ENCODE data around the gene STX16.

Gene STX16

DNA sequence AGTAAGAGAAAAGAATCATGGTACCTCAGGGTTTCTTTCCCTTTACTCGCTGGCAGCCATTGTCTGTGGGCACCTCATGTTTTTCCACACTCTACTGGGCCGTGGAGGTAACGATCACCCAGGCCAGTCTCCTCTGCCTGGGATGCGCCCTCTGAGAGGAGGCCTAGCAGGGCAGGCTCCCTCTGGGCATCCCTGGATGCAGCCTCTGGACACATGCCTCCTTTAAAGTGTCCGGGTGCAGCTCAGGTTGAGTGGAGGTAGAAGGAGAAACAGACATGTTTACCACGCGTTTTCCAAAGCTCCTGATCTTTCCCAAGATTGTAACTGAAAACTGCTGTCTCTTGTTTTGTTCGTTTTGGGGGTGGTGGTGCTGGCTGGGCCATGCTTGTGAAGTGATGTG lies 27.7 kb downstream of the STX16 start:
- DNase-seq = no peak

DNA sequence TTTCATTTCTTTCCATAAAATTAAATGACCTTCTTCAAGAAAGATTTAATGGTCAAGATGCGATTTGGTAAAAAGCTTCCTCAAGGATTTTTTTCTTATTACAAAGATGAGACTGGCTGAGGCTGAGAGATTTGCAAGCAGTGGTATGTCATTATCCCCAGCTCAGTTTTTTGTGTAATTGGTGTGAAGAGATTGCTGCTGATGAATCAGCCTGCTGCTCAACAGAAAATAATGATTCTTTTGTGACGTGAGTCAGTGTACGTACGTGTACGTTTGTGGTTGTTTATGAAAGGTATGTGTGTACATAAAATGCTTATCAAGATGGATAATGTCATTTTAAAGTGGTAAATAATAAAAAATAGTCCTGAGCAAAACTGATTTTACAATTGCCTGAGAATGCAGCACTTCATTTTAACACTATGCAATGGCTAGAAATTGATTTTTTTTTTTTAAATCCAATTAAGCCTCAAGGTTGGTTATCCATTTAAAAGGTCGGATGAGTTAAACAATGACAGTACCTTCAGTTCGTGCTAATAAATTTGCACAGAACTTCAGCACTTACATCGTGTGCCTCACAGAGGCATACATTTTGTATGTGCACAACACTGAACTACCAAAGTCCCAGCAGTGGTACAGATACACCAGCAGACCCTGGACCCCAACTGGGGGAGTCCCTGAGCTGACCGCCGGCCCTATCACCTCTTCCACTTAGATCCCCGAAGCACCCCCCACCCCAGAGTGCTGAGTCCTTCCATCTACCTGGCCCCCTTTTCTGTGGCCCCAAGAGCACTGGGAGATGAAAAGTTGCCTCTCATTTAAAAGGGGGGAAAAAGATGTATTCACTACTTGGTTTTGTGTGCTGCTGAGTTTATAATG lies 31.8 kb downstream of the STX16 start:
- no peak for DNase-seq

DNA sequence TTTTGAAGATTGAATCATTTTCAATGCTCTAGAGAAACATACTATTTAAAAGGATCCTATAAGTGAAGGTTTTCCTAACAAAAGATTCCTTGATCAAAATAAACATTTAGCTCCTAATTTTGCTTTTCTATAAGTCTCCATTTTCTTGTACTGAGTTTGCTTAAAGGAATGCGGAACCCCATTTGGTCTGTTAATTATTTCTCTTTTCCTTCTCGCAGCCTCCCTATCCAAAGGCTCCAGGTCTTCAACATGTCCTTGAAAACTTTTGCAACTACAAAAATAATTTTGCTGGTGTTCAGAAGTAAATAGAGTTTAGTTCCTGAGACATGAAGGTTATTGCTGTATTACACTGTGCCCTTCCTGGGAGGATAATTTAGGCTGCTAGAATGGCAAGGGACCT lies 33.2 kb downstream of the STX16 start:
- no peak for DNase-seq

DNA sequence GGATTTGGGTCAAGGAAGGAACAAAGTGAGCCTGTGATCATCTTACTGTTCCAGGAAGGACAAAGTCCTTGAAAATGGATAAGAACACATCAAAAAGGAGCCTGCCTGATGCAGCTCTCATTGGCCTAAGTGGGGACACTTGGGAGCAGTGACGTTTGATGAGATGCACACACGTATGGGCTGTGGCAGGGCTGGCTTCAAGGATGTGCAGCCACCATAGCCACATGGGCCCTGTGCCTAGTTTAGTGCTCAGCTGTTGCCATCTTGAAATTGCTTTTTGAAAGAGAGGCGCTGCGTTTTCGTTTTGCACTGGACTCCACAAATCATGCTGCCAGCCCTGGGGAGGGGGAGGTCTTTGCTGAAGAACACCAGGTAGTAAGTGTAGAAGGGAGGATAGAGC lies 34.9 kb downstream of the STX16 start:
- DNase-seq = no peak

DNA sequence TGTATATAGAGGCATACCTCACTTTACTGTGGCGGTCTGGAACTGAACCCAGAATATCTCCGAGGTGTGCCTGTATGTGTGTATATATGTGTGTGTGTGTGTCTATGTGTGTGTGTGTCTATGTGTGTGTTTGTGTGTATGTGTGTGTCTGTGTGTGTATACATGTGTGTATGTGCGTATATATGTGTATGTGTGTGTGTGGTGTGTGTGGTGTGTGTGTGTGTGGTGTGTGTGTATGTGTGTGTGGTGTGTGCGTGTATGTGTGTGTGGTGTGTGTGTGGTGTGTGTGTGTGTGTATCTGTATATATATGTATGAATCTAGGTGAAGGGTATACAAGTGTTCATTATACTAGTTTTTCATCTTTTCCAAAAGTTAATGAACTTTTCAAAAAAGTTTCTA lies 37.3 kb downstream of the STX16 start:
- no peak for DNase-seq

DNA sequence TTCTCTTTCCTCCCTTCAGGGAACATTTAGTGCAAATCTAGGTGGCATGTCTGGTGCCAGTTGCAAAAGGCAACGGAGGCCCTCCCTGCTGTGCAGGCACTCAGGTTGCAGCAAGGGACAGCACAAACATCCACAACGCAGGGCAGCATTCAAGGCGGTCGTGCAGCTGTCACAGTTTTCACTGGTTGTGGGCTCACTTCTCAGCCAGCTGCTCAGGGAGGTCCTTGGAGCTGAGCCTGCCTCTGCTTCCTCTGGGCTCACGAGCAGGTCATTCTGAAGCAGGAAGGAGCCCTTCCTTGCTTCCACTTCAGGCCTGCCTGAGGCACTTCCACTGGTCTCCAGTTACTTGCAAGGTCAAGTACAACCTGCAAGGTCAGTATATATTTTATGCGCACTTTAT lies 37.8 kb downstream of the STX16 start:
- DNase-seq = no peak

DNA sequence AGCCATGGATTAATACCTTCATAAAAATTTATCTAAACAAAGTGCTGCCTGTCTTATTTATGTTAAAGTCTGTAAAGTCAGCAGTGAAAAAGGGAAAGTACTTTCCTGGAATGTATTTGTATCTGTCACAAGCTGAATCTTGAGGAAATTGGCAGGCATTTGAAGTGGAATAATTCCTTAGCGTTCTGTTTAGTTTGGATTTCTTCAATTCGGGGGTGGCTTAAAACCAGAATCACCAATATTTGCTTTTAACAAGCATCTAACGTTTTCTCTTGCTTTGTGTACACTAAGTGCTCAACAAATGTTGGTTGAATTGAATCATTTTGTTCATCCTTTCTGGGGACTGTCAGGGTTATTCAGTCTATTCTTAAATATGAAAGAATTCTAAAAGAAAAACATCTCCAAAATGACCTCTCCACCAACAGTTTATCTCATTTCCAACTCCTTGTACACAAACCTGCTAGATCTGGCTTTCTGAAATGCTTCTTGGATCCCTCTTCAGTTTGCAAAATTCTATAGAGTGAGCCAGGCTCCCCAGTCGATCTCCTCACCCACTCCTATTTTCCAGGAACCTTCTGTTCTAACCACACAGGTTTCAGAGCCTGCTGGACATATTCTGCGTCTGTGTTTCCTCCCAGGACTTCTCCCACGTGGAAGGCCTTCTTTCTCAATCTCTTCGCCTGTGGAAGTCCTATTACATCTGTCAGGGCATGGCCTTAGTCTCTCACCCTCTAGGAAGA lies 39.5 kb downstream of the STX16 start:
- DNase-seq = no peak

DNA sequence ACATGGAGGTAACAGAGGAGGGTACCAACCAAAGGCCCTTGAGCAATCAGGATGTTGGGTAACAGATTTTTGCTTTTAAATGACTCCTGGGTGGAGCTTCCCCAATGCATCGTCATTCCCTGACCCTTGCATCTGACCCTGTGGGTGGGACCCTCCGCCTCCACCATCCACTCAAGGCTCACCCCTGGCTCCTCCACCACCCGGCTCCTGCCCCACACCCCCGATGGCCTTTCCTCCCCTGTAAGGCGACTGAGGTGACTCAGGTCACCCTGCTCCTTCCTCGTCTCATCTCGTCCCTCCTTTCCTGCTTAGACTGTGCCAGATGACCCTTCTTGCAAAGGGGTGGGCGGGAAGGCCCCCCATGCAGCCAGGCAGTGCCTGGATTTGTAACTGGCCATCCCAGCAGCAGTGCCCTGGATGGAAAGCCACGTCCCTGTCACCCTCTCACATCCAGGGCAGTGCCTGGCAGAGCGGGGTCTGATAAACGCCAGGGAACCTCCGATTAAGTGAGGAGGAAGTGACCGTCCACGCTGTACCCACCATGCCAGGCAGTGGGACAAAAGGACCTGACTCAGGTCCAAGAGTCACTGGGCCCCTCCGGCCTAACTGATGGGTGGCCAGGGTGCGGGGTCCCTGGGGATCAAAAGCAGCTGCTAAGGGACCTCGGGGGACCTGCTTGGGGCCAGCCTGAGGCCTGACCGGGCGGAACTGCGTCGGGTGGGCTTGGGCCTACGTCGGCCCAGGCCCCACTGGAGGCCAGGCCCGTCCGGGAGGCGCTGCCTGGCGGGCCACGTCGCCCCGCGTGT lies 40.9 kb downstream of the STX16 start:
- DNase-seq = no peak

DNA sequence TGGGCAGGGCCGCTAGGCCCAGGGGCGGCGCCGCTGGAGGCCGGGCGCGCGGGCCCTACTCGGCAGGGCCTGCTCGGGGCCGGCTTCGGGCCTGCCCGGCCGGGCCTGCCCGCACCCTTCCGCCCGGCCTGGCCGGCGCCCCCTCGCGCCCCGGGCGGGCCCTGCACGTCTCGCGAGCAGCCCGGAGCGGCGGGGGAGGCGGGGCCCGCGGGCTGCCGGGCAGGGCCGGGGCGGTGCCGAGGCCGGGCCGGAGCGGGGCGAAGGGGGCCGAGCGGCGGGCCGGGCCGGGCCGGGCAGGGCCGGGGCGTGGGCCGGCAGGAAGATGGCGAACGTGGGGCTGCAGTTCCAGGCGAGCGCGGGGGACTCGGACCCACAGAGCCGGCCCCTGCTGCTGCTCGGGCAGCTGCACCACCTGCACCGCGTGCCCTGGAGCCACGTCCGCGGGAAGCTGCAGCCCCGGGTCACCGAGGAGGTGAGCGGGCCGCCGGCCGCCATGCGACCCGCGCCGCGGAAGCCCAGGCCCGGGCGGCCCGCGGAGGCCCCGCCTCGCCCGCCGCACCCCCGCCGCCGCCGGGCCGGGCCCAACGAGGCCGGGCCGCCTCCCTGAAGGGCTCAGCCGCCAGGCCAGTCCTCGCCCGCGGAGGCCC lies 41.6 kb downstream of the STX16 start, which contains the start of gene NPEPL1:
Gene NPEPL1, plus strand, starts transcription at position 222 of the 647 bp plus-strand sequence. Its CDS starts 101 bp downstream, at position 323.
- DNase-seq = peak; percentile 71

DNA sequence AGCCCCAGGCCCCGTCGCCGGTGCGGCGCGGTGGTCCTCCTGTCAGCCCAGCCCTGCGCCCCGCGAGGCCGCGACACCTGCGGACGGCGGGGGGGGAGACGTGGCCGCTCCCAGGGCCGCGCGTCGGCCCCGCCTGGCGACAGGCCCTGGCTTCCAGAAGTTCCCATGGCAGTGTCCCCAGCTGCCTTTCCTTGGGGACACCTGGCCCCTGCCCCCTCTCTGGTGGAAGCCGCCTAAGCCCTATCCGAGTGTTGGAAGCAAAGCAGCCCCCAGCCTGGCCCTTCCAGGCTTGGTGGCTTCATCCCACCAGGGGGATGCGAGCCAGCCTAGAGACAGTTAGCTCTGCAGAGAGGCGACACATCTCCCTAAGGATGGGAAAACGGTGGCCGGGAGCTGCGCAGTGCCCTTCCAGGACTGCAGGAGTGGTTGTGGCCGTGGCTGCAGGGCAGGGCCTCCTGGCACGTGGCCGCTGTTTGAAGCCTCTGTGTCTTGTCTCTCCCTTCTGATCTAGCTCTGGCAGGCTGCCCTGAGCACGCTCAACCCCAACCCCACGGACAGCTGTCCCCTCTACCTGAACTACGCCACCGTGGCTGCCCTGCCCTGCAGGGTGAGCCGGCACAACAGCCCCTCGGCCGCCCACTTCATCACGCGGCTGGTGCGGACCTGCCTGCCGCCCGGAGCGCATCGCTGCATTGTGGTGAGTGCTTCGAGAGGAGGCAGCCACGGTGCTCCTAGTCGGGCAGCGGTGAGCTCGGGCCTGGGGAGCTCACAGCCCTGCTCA lies 42.3 kb downstream of the STX16 start:
- peak; percentile 19 for DNase-seq

DNA sequence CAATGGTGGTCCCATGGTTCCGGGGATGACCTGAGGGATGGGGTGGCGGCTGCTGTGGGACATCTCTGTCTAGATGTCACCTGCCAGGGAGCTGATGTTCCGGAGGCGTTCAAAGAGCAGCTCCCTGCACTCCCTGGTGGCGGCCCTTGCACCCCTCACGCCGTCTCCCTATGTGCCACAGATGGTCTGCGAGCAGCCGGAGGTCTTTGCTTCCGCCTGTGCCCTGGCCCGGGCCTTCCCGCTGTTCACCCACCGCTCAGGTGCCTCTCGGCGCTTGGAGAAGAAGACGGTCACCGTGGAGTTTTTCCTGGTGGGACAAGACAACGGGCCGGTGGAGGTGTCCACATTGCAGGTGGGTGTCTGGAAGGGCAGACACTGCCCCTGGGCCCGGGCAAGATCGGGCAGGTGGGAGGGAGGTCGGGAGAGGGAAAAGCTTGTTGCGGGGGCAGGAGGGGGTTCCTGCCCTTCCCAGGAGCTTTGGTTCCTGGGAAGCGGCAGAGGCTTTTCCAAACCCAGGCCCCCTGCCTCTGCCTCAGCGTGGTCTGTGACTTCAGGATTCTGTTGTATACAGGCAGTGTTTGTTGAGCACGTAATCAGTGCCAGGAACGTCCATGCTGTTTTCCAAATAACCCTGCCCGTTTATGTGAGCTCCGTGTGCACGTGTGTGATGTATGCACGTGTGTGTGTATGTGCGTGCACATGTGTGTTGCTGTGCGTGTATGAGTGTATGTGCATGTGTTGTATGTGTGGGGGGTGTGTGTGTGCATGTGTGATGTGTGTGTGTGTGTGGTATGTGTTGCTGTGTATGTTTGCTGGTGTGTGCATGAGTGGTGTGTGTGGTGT lies 43.4 kb downstream of the STX16 start:
- no peak for DNase-seq

DNA sequence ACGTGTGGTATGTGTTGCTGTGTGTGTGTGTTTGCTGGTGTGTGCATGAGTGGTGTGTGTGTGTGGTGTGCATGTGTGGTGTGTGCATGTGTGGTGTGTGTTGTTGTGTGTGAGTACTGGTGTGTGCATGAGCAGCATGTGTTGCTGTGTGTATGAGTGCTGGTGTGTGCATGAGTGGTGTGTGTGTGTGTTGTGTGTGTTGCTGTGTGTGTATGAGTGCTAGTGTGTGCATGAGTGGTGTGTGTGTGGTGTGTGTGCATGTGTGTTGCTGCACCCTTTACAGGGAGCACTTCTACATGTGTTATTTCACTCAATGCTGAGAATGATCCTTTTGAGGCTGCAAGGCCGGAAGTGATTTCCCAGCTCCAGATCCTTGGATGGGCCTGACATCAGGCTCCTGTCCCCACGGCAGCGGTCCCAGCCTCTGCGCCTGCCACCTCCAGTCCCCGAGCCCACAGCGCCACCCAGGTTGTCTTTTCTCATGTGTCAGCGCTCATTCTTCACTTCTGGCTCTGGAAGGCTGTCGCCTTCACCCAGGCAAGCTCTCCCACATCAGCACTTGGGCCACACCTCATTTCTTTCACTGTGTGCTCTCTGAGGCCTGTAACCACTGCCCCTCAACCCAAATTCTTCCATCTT lies 44.1 kb downstream of the STX16 start:
- no peak for DNase-seq

DNA sequence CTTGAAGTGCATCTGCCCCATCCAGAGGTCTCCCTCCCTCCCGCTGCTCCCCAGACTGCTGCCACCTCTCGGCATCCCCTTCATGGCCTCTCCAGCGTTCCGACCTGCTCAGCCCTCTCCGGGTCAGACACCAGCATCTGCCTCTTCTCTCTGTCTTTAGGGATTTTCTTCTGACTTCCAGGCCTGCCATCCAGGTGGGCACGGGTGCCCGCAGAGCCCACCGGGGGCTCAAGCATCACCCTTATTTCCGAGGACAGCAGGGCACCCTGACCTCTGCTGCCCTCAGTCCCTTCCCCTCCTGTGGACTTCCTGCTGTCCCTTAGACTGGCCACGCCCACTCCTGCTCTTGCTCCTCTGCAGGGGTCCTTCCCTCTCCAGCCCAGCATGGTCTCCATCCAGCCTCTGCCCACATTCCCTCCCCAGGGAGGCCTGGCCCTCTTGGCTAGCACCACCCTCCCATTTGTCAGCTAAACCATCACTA lies 44.9 kb downstream of the STX16 start:
- DNase-seq = no peak

DNA sequence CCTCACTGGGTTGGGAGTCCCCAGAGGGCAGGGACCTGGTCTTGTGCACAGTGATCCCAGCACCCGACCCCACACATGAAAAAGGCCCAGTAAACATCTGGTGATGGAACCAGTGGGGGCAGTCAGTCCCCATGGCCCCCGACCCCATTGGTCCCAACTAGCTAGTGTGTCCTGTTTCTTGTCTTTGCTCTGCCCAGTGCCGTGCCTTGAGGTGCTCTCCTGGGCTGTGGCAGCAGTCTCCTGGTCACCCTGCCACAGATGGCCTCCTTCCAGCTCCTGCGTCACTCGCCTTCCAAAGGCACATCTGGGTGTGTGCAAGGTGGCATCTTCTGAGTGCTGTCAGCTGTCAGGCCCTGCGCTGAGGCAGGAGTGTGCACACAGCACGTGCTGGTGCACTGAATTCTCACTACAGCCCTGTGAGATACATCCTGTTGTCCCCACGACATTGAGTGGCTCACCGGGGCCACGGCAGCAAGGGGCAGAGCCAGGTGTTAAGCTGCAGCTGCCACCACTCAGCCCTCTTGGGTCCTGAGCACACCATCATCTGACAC lies 45.4 kb downstream of the STX16 start:
- no peak for DNase-seq

DNA sequence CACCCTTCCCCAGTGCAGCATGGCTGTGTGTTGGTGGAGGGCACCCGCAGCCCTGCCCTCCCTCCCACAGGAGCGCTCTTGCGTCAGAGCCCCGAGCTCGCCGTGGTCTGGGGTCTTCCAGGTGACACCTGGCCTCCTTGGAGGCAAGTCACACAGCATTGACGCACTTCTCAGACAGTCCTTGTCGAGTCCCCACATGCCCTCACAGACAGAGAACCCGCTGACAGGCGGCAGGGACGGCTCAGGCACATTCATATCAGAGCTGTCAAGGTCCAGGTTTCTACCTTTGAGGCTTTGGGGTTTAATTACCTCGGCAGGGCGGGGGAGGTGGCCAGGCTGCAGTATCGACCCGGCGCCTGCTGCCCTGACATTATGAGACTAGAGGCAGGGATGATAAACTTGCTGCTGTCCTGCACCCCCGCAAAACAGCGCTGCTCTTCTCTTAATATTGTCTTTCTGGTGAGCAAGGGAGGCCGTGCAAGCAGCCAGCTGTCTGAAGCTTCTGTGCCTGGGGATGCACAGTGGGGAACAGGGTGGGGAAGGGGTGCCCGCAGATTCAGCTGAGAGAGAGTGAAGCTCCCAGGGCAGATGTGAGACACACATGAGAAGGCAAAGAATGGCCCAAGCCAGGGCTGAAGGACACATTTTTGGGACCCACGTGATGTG lies 46.3 kb downstream of the STX16 start:
- DNase-seq = no peak

DNA sequence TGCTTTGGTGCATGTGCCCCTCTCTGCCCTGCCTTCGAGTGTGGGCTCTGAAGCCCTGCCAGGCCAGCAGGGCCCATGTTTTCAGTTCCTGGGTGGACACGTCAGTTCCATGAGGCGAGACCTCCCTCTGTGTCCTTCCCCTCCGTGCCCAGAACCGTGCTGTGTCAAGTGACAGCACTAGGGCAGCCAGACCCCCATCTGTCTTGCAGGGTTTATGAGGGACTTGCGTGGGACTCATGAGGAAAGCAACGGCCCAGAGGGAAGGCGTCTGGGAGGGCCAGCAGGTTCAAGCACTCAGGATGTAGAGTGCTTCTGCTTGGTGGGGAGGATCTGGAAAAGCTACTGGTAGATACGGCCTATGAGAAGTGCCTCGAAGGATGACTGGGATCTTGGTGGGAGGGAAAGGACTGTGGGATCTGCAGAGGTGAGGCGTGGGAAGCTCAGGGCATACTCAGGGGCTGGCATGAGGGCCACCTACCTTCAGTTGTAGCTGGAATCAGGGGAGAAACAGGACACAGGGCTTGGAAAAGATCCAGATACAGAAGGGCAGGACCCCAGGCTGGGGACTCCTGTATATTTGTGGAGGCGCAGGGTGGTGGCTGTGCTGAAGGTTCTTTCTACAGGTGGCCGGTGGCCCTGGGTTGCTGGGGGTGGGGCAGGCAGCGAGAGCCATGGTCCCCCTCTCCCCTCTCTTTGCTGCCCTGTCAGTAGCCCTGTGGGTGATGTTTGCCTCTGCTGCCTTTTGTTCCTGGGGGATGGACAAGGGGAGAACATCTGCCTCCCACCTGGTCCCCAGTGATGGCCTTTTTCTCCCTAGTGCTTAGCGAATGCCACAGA lies 47.0 kb downstream of the STX16 start:
- no peak for DNase-seq

DNA sequence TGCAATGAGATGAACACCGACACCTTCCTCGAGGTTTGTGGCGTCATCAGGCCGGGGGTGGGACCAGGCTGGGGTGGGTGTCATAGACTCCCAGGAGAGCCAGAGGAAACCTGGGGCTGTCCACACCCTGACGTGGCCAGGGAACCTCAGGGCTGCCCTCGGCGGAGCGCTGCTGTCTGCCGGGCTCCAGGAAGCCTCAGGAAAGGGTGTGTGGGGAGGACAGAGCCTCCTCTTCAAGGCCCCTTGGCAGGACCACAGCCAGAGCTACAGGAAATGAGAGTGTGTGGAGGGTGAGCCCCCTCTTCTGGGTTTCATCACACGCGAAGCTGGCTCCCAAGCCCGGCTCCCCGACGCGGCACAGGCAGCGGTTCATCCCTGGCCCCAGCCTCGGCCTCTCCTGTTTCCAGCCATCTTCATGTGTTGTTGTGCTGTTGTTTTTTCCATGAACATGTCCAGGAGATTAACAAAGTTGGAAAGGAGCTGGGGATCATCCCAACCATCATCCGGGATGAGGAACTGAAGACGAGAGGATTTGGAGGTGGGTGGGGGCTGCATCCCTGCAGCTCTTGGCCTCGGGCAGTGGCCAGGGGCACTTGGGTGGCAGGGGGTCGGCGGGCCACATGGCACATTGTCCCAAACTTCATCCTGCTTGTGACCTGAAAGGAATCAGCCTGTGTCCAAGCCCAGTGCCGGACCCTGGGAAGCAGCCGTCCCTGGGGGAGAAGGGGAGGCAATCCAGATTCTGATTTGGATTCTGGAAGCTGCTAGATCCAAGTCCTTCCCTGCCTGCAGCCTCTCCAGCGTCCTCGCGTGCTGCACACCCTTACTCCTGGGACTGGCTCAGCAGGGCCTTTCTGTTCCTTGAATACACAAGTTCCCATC lies 47.9 kb downstream of the STX16 start:
- DNase-seq = no peak

All from stimulated activated CD4-positive, alpha-beta T cell treated with anti-CD3 and anti-CD28 coated beads, Interleukin-4, amount 100 ng/mL, for 1 hour (primary cell).